ENCODE measurements around the gene LRRC4C. TPM values are rescaled to one million over a fixed set of nuclear protein-coding genes. Genes with fewer than 3 reads are reported as not detected.
"Not testable (repeated sequence)": the region's sequence is repeated elsewhere in the genome, so short reads cannot be mapped to it uniquely, and the experiment has no call there.

Gene LRRC4C
- total RNA-seq, 1 donor from 2014 or later = not detected

DNA sequence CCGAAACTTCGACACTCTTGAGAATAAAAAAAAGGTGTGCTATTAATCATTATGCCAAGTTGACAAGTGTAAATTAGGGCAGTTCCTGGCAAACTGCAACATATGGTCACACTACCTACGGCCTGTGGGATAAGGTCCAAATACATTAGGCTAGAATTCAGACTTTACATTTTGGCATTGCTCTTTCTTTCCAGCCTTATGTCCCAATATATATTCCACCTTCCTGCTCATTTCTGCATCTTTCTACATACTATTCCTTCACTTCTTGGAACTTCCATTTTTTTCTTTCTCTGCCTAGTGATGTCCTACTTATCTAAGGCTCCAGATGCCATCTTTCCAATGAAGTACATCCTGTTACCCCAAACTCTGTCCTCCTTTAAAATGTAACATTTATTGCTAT, 577.2 kb downstream of the LRRC4C start:
- no peak for DNase-seq (ENCODE audit: low read depth, low spot score)

- no peak for DNase-seq (ENCODE audit: low read depth, low spot score)
Observed at GRCh38 chr11:40879911-40880310, 579.5 kb downstream of the LRRC4C start.

DNA sequence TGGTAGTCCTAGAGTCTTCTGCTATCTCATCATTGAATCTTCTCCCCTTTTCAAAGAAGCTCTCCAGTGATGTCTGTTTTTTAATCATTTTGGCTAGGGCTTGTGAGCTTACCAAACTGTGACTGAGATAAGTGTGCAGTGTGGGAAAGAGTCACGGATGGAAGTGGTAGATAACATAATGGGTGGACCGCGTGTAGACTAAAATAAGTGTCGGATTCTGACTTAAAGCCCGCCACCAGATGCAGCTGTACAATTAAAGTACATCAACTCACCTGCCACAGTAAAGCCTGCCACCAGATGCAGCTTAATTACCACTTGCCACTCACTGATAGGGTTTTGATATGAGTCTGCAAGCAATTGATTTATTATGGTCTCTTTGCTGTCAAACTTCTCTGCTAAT, 581.5 kb downstream of the LRRC4C start:
- no peak for DNase-seq (ENCODE audit: low read depth, low spot score)

- DNase-seq (ENCODE audit: low read depth, low spot score) = no peak
Observed at GRCh38 chr11:40877256-40877655, 582.2 kb downstream of the LRRC4C start.

DNA sequence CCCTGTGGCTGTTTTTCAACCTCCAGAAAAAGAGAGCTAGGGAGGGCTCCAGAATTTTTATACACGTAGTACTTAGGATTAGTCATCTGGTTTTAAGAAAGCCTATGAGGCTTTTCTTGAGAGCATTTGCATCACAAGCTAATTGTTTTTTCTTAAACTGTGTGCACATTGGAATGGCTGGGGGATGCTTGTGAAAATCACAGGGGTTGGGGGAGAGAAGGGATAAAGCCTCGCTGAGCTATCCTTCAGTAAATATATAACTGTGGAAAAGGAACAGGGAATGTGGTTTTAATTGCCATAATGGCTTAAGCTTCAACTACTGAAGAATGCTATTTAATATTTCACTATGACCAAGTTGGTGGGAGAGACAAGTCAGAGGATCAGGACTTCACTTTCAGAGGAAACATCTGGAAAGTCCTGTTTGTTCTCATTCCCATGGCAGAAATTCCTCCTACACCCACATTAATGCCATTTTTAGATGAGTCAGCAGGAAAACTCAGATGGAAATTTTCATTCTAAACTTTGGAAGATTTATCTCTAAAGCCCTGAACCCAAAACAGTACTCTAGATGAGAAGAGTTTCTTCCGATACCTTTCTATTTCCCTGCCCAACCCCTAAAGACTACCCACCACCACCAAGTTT, 591.3 kb downstream of the LRRC4C start:
- no peak for DNase-seq (ENCODE audit: low read depth, low spot score)

DNA sequence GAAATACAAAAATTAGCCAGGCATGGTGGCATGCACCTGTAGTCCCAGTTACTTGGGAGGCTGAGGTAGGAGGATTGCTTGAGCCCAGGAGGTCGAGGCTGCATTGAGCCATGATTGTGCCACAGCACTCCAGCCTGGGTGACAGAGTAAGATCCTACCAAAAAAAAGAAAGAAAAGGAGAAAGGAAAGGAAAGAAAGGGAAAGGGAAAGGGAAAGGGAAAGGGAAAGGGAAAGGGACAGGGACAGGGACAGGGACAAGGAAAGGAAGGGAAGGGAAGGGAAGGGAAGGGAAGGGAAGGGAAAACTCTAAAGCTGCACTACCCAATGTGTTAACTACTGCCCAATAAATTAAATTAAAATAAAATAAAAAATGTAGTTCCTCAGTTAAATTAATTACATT, 601.7 kb downstream of the LRRC4C start:
- not testable (repeated sequence) for DNase-seq (ENCODE audit: low read depth, low spot score)

DNA sequence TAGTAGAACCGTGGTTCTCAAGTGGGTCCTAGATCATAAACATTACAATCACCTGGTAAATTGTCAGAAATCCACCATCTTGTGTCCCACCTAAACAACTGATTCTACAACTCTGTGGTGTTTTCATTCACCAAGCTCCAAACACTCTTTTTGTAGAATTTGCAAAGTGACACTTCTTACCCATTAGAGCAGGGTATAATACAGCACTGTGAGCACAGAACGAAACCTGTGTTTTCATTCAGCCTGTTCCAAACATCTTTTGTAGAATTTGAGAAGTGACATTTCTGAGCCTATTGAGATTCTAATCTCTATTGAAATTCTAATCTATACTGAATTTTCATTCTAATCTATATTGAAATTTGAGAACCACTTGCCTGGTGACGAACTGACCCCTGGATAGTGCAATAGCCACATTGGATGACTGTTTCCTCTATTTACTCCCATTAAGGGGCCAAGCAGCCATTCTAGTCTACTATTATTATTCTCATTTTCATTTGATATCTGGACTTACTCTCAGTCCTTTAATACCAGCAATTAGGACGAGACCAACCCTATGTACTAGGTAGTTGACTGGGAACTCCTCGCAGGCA, 616.6 kb downstream of the LRRC4C start:
- DNase-seq (ENCODE audit: low read depth, low spot score) = no peak

GRCh38 chr11:40841231-40841630, 618.2 kb downstream of the LRRC4C start:
- DNase-seq (ENCODE audit: low read depth, low spot score) = no peak

DNA sequence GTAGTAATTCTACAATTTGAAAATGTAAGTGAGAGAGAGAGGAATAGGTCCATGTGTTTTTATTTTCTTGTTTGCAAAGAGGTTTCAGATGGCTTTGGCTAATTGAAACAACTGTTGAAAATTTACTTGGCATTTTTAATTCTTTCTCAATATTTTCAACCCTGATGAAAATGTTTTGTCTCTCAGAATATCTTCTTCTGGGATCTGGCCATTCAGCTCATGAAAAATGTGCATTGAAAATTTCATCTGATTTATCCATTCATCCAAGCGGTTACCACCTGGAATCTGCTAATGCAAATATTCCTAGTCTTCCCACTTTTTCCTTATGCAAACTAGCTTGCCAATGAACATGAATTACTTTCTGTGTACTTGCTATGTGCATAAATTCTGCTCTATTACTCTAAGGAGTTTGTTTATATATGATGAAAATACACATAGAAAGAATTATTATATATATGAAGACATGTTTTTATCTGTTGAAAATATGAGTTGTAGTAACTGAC, 621.2 kb downstream of the LRRC4C start:
- no peak for DNase-seq (ENCODE audit: low read depth, low spot score)

DNA sequence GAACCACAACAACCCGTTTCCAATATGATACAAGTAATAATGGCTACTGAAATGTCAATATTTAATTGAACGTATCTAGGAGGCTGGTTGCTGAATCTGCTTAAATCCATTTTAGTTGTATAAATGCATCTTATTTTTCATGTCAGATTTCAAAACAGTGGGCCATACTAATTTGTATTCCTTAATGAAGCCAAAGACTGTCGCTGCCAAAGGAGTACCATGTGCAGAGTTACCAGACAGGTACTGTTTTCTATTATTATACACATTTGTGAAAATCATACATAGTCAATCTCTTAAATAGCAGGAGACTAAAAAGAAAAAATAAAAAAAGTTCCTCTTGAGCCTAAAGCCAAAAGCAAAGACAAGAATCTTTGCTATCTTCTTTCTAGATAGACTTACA, 632.3 kb downstream of the LRRC4C start:
- DNase-seq (ENCODE audit: low read depth, low spot score) = no peak

DNA sequence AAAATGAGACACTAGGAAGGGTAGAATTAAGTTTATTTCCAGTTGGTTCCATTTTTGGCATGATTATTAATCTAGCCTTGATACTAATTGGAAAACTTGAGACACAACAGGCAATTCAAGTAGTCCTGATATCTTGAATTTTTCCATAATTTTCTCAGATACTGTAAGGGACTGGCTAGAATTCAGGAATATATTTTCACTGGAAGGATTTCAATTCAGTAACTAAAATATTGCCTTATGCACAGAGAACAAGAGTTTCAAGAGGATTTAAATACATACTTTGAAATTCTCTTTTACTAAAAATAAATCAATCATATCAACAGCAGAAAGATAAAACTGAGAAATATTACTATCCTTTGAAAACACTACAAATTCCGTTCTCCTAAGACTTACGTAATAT, 632.9 kb downstream of the LRRC4C start:
- DNase-seq (ENCODE audit: low read depth, low spot score) = no peak

DNA sequence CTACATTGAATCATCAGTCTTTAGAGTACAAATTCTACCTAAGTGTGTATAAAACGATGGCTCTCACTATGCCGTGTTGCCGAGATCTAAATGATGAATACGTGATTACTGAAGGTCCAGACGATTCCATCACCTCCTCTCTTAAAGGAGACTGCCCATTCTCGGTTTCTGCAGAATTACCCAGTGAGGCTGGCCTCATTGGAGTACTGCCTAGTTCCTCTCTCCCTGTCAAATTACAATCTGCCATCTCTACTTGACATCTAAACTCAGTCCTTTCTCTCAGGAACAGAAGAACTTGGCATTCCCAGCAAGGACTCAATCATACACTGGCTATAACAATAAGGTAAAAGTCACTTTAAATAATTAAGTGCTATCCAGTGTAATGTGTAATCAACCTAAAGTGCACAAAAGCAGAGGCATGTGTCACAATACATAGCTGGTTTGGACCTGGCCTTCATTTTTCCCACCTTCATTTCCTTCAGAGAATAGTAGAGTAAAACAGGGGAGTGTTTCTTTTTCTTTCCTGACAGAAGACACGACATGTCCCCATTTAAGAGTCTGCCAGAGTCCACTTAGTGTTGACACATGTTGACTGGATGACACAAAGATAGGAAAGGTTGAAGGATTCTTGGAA, 634.1 kb downstream of the LRRC4C start:
- no peak for DNase-seq (ENCODE audit: low read depth, low spot score)

DNA sequence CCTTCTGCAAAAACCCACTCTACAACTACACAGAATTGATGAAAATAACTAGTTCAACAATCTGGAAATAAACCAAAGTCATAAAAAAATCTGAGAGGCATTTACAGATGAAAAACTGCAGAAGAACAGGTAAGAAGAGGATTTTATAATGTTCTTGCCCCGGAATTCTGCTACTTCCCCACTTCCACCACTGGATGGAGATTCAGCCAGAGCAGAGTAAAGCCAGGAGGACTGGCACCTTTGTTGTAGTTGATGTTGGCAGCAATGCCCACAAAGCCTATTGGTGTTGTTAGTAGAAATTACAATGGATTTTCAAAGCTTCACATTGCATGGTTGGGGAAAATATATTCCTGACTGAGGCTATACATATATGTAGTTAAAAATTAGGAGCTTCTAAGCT, 640.2 kb downstream of the LRRC4C start:
- DNase-seq (ENCODE audit: low read depth, low spot score) = no peak

- no peak for DNase-seq (ENCODE audit: low read depth, low spot score)
Observed at GRCh38 chr11:40816976-40817375, 642.5 kb downstream of the LRRC4C start.

GRCh38 chr11:40797981-40798380, 661.5 kb downstream of the LRRC4C start:
- DNase-seq (ENCODE audit: low read depth, low spot score) = no peak

DNA sequence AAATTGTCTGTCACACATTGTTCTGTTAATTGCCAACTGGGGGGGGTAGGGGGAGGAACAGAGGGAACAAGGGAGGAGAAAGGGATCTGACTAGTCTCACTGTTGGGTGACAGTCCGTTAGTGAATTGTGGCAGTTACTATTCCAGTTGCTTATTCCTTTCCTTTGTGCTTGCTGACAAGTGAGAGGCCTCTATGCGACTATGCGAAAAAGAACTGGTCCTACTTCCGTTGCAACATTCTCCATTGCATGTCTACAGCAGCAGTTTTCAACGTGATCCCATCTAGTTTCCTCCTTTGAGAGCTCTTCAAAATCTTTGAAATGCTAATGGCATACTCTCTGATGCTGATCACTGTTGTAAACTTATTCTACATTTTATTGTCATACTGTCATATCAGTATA, 672.2 kb downstream of the LRRC4C start:
- no peak for DNase-seq (ENCODE audit: low read depth, low spot score)

- DNase-seq (ENCODE audit: low read depth, low spot score) = no peak
Observed at GRCh38 chr11:40763046-40763445, 696.4 kb downstream of the LRRC4C start.

GRCh38 chr11:40759341-40759740, 700.1 kb downstream of the LRRC4C start:
- DNase-seq (ENCODE audit: low read depth, low spot score) = no peak

- DNase-seq (ENCODE audit: low read depth, low spot score) = no peak
Observed at GRCh38 chr11:40754297-40754696, 705.2 kb downstream of the LRRC4C start.

GRCh38 chr11:40746282-40746681, 713.2 kb downstream of the LRRC4C start:
- DNase-seq (ENCODE audit: low read depth, low spot score) = no peak

DNA sequence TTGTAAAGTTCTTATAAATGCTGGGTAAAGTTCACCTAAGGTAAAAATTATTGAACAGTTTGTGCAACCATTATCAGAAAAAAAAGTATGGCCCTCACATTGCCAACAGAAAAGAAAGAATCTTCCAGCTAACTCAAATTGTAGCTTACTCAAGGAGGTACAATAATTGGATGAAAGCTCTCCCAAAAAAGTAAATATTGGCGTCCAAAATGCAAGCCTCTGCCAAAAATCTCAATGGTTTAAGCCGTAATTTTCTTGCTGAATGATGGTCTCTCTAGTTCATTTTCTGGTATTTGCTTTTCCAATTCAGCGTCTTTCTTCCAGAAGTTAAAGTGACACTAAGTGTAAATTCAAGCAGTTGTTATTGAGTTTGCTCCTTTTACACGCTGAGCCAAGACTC, 727.3 kb downstream of the LRRC4C start:
- DNase-seq (ENCODE audit: low read depth, low spot score) = no peak

GRCh38 chr11:40722179-40722795, 737.2 kb downstream of the LRRC4C start:
- DNase-seq (ENCODE audit: low read depth, low spot score) = no peak

Data from pulmonary artery endothelial cell (primary cell).